Osteoblast (primary cell): ENCODE data around the gene UBL3. TPM values are rescaled to one million over a fixed set of nuclear protein-coding genes. Genes with fewer than 3 reads are reported as not detected.

Source experiments
- DNase-seq: peaks from one replicate; pipeline ENCODE4 v3.0.0; 2011; ENCODE audit warnings: low spot score, mixed read lengths; ENCODE audit not compliant: insufficient read length; ENCODE audit errors: missing footprints
- H2AFZ ChIP-seq: 2 replicates; pipeline ENCODE4 v1.6.0; 2011; ENCODE audit warnings: mild to moderate bottlenecking, low read length
- H3K27ac ChIP-seq: 2 replicates; pipeline ENCODE4 v1.5.1; 2011; ENCODE audit warnings: mild to moderate bottlenecking, low read depth, low read length, moderate library complexity
- H3K27me3 ChIP-seq: 2 replicates; pipeline ENCODE4 v1.6.0; 2012; ENCODE audit warnings: mild to moderate bottlenecking, control low read depth, inconsistent platforms, low read length, moderate library complexity; ENCODE audit not compliant: insufficient read depth
- H3K36me3 ChIP-seq: 2 replicates; pipeline ENCODE4 v1.5.1; 2011; ENCODE audit warnings: mild to moderate bottlenecking, low read length, control low read depth, moderate library complexity; ENCODE audit not compliant: insufficient read depth
- H3K4me1 ChIP-seq: 2 replicates; pipeline ENCODE4 v1.5.1; 2011; ENCODE audit warnings: mild to moderate bottlenecking, low read length, control low read depth, moderate library complexity; ENCODE audit not compliant: insufficient read depth
- H3K4me2 ChIP-seq: 2 replicates; pipeline ENCODE4 v1.6.0; 2011; ENCODE audit warnings: mild to moderate bottlenecking, low read length; ENCODE audit not compliant: insufficient read depth
- H3K4me3 ChIP-seq: fragments of 200-600 bp; sonication (generic); 3 replicates; pipeline ENCODE4 v1.5.1; 2012; ENCODE audit warnings: mild to moderate bottlenecking, low read length, inconsistent platforms; ENCODE audit not compliant: insufficient read depth
- H3K79me2 ChIP-seq: 2 replicates; pipeline ENCODE4 v1.6.0; 2012; ENCODE audit warnings: mild to moderate bottlenecking, low read length, control low read depth, inconsistent platforms; ENCODE audit not compliant: insufficient read depth
- H3K9me3 ChIP-seq: 2 replicates; pipeline ENCODE4 v1.5.1; 2011; ENCODE audit warnings: low read depth, low read length, control low read depth
- H4K20me1 ChIP-seq: 2 replicates; pipeline ENCODE4 v1.6.0; 2012; ENCODE audit warnings: mild to moderate bottlenecking, low read length, control low read depth; ENCODE audit not compliant: insufficient read depth
- total RNA-seq: library from RNA; depleted of rRNA; stranded (reverse); fragments of >200 nt; gene quantifications from 2 replicates; pipeline ENCODE4 v1.2.3, GENCODE V29; 2012
- TF ChIP-seq, protein P1 (sequence below): IDR thresholded peaks from 2 replicates; pipeline ENCODE4 v1.5.1; 2011; ENCODE audit warnings: mild to moderate bottlenecking, low read depth, low read length, moderate library complexity; ENCODE audit errors: extremely low read depth

Gene UBL3
- total RNA-seq, 1 donor, result 44.5 TPM

DNA sequence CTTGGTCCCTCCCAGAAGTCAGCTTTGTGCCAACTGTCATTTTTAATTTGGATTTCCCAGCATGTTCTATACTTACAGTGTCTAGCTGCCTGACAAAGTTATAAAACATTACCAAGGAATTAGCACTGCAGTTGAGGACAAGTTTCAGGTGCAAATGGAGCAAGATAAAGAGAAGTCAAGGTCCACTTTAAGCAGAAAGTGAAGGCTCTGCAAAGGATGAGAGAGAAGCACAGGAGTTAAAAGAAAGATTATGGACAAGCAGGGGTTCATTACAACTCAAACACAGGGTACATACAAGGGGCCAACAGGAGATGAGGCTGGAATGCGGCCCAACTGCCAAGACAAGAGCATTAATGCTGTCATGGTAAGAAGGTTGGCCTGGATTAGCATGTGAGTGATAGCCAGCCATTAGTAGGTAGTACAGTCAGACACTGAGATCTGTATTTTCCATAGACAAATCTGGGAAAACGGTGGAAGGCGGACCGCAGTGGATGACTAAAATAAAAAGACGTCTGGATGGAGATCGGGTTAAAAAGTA is 17.6 kb downstream of the UBL3 start:
- Histone ChIP-seq H4K20me1 (peaks cover 45% of the 10 kb centered on the region), H3K4me3 (no peak overlapping the region), H3K4me1 (peaks cover 10% of the 10 kb centered on the region), H3K9me3 (no peaks in the 10 kb centered on the region), H3K27ac (no peak overlapping the region), H2AFZ (no peak overlapping the region), H3K79me2 (peaks cover 84% of the 10 kb centered on the region), H3K36me3 (no peaks in the 10 kb centered on the region), H3K4me2 (no peak overlapping the region), H3K27me3 (no peaks in the 10 kb centered on the region)
- no peak for DNase-seq
- TF ChIP-seq, protein P1, sequence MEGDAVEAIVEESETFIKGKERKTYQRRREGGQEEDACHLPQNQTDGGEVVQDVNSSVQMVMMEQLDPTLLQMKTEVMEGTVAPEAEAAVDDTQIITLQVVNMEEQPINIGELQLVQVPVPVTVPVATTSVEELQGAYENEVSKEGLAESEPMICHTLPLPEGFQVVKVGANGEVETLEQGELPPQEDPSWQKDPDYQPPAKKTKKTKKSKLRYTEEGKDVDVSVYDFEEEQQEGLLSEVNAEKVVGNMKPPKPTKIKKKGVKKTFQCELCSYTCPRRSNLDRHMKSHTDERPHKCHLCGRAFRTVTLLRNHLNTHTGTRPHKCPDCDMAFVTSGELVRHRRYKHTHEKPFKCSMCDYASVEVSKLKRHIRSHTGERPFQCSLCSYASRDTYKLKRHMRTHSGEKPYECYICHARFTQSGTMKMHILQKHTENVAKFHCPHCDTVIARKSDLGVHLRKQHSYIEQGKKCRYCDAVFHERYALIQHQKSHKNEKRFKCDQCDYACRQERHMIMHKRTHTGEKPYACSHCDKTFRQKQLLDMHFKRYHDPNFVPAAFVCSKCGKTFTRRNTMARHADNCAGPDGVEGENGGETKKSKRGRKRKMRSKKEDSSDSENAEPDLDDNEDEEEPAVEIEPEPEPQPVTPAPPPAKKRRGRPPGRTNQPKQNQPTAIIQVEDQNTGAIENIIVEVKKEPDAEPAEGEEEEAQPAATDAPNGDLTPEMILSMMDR, result no peak

DNA sequence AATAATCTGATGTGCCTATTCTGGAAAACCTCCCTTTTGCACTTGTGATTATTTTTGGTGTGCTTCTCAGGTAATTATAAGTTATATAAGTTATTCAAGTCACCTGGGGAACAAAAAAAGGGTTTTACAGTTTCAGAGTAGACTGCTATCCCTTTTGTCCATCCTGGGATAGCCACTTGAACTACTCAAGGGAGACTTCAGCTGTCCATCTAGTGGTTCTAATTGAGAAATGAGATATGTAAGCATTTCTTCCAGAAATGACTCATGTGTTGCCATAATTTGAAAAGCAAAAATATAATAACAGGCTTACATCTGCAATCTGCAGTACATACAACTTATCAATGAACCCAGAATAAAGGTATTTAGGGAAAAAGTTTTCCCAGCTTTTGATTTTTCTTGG is 20.4 kb downstream of the UBL3 start:
- Histone ChIP-seq H3K9me3 (no peaks in the 10 kb centered on the region), H3K4me1 (peaks cover 5% of the 10 kb centered on the region), H3K27me3 (no peaks in the 10 kb centered on the region), H4K20me1 (peaks cover 23% of the 10 kb centered on the region), H3K4me3 (no peak overlapping the region), H3K36me3 (no peaks in the 10 kb centered on the region), H2AFZ (no peak overlapping the region), H3K4me2 (no peak overlapping the region), H3K27ac (no peak overlapping the region), H3K79me2 (peaks cover 56% of the 10 kb centered on the region)
- DNase-seq, result peak; percentile 60
- TF ChIP-seq, protein P1, result no peak

DNA sequence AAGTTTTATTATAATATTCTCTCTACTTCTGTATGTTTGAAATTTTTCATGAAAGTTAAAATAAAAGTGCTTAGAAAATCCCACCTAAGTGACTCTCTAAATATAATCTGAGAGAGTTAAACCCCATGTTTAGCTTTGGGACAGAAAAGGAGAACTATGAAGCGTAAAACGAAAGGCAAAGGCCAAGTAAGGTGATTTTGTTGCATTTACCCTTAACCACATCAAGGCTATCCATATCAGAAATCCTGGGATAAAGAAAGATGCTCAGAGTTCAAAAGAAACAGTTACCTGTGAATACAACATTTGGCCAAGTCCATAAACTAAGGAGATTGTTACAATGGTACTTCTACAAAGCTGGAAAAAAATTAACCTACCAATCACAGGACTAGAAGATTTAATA is 31.3 kb downstream of the UBL3 start:
- Histone ChIP-seq H3K4me1 (no peaks in the 10 kb centered on the region), H3K9me3 (no peaks in the 10 kb centered on the region), H3K4me2 (no peak overlapping the region), H3K36me3 (no peaks in the 10 kb centered on the region), H2AFZ (no peak overlapping the region), H3K27me3 (no peaks in the 10 kb centered on the region), H3K27ac (no peak overlapping the region), H4K20me1 (peaks cover 30% of the 10 kb centered on the region), H3K79me2 (peaks cover 88% of the 10 kb centered on the region), H3K4me3 (no peak overlapping the region)
- TF ChIP-seq, protein P1, result no peak
- no peak for DNase-seq

DNA sequence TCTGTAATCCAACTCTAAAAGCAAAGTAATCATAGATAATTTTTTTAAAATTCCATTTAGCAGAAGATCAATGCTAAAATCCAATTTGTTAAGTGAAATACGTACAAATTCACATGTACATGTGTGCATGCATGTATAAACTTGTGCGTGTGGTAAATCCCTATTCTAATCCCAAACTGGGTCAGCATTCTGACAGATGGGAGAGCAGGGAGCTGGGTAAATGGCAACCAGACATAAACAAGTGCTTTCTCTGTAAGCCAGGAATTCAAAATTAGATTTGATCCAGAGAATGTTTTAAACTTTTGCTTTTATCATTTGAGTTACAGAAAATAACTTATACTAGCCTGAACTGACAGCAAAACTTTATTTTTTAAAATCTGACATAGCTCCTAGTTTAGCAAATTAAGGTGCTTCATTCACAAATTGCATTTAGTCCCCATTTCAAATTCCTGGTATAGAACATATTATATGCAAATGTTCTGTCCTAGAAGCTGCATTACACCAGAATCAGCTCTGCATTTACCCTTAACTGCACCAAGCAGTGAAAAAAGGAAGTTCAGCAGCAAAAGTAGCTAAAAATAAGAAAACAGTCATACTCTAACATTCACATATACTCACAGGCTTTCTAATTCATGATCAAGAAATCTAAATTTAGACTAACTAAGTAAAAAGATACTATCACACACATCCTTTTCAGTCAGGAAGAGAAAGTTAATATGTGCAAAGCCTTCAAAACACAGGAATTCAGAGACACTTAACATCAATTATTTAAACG is 32.6 kb downstream of the UBL3 start:
- H3K4me1 ChIP-seq, result no peaks in the 10 kb centered on the region
- no peak overlapping the region for H3K27ac ChIP-seq
- no peak overlapping the region for H2AFZ ChIP-seq
- H3K36me3 ChIP-seq, result no peaks in the 10 kb centered on the region
- H3K79me2 ChIP-seq, result peaks cover 96% of the 10 kb centered on the region
- peaks cover 41% of the 10 kb centered on the region for H4K20me1 ChIP-seq
- no peak overlapping the region for H3K4me2 ChIP-seq
- no peaks in the 10 kb centered on the region for H3K9me3 ChIP-seq
- no peak overlapping the region for H3K4me3 ChIP-seq
- no peaks in the 10 kb centered on the region for H3K27me3 ChIP-seq
- DNase-seq, result peak; percentile 76
- TF ChIP-seq, protein P1, result no peak
